Panc1 (cell line): ENCODE data around the gene C1orf159.

Experiments used
- CTCF ChIP-seq: fragments of 450-650 bp; IDR thresholded peaks from 2 replicates; pipeline ENCODE4 v1.5.1; 2017; ENCODE audit warnings: mild to moderate bottlenecking
- TCF7L2 ChIP-seq: IDR thresholded peaks from 2 replicates; pipeline ENCODE4 v1.6.1; 2011; ENCODE audit warnings: mild to moderate bottlenecking, low read depth, low read length, inconsistent platforms
- TF ChIP-seq, protein P1 (sequence below), 2 experiments: IDR thresholded peaks; 2 replicates each; pipeline ENCODE4 v1.6.1; 2011 to 2012; ENCODE audit warnings: low read depth in 2 of 2, control low read depth in 1 of 2, low read length in 1 of 2, mild to moderate bottlenecking in 1 of 2, moderate library complexity in 1 of 2; ENCODE audit not compliant: insufficient read depth in 1 of 2

DNA sequence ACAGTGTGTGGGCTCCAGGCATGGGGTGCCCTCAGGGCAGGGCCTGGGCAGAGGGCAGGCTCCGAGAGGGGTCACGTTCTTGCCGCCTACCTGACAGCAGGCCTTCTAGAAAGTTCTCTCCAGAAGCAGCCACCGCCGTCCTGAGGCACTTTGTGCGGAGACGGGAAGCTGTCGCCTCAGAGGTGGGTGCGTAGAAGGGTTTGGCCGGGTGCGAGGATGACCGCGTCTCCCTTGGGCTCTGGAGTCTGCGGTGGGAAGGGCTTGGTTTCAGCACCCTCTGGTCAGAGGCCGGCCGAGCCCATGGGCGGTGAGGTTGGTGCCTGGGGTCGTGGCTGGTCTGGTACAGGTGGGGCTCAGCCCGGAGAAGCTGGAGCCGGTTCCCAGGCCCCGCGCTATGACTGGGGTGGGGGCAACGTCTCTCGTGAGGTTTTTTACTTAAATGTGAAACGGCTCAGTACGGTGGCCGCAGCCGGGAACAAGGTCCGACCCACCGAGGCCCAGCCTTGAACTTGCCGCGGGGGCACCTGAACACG, 47.7 kb upstream of the C1orf159 start:
- TF ChIP-seq CTCF = no peak
- TF ChIP-seq, protein P1, sequence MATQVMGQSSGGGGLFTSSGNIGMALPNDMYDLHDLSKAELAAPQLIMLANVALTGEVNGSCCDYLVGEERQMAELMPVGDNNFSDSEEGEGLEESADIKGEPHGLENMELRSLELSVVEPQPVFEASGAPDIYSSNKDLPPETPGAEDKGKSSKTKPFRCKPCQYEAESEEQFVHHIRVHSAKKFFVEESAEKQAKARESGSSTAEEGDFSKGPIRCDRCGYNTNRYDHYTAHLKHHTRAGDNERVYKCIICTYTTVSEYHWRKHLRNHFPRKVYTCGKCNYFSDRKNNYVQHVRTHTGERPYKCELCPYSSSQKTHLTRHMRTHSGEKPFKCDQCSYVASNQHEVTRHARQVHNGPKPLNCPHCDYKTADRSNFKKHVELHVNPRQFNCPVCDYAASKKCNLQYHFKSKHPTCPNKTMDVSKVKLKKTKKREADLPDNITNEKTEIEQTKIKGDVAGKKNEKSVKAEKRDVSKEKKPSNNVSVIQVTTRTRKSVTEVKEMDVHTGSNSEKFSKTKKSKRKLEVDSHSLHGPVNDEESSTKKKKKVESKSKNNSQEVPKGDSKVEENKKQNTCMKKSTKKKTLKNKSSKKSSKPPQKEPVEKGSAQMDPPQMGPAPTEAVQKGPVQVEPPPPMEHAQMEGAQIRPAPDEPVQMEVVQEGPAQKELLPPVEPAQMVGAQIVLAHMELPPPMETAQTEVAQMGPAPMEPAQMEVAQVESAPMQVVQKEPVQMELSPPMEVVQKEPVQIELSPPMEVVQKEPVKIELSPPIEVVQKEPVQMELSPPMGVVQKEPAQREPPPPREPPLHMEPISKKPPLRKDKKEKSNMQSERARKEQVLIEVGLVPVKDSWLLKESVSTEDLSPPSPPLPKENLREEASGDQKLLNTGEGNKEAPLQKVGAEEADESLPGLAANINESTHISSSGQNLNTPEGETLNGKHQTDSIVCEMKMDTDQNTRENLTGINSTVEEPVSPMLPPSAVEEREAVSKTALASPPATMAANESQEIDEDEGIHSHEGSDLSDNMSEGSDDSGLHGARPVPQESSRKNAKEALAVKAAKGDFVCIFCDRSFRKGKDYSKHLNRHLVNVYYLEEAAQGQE (IDR thresholded peaks at IDR 0.05; ENCODE audit: insufficient read depth in 1 of 2, low read depth in 2 of 2, low read length in 1 of 2) = no peak
- TF ChIP-seq TCF7L2 = no peak
